LHCN-M2 (cell line): ENCODE measurements around the gene CENPP. TPM values are rescaled to one million over a fixed set of nuclear protein-coding genes. Genes with fewer than 3 reads are reported as not detected.
A peak's percentile ranks its signal among the peaks of the same experiment; 100 is the strongest.

Source experiments
- DNase-seq: peaks from one replicate; pipeline ENCODE4 v3.0.0-alpha.2; 2012; ENCODE audit warnings: low read depth
- total RNA-seq: library from RNA; depleted of rRNA; stranded (reverse); fragments of >200 nt; gene quantifications from 2 replicates; pipeline ENCODE4 v1.2.3, GENCODE V29; 2014

The CENPP gene
- total RNA-seq, 1 experiment from 2014 or later: 12.0 TPM

DNA sequence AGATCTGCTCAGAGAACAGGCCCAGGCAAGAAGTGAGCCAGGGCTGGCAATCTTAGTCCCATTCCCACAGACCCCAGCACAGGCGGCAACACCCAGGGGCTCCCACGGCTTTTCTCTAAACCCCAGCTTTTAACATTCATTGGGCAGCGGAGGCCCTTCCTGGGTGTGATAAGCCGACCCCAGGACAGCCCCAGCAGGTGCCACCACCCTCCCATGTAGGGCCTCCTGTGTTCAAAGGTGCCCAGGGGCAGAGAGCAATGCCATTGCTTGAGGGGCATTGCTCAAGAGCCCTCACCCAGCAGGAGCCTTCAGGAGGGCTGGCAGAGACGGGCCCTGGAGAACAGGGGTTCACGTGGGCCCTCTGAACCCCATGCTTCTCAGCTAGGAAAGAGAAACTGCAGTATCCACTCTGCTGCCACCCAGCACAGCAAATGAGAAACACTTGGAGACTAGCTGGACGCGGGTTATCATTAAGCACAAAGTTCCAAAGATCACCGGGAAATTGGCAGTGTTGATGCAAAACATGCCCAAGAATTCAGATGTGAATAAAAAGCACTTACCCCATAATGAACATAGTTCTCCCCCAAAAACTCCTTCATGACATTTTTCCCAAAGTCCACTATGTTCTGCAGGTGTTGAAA lies 330.3 kb downstream of the CENPP start:
- DNase-seq: no peak

DNA sequence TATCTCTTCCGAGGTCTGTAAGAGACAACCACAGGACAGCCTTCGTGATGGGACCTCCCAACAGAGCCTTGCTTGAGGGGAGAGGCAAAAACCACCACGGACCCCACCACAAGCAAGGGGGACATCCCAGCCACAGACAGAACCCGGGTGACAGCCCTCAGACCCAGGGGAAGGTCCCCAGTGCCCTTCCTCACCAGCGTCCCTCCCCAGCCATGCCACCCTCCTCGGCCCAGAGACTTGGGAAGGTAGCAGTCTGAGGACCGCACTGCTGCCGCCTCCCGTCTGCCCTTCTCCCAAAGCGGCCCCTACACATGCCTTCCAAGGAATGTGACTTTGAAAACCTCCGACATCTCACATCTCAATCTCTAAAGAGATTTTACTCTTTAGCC lies 330.8 kb downstream of the CENPP start:
- DNase-seq: no peak

DNA sequence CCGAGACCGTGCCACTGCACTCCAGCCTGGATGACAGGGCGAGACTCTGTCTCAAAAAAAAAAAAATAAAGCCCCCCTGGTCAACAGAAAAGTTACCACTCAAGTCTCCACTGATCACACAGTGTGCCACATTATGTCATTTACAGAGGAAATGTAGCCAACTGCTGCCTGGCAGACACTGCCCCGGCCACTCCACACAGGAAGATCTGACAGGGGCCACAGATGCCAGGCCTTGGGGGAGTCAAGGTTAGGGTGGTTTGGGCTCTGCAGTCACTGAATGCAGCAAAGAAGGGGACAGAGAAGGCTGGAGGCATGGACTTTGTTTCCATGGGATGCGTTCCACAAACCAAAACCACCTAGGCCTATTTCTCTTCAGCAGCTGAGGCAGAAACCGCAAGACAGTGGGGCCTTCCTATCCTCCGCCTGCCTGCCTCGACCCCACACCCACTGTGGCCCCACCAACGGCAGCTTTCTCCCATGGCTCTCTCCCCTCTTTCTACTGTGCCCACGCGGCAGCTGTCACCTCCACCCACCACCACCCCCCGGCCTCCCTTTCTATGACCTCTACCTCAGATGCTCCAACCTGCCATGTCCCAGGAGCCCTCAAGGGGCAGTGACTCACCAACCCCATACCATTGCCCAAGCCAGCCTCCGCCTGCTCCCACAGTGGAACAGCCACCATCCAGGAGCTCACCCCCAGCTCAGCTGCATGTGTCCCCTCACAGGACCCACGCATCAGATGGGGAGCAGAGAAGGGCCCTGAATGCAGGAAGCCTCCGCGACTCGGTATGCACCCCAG lies 331.7 kb downstream of the CENPP start:
- DNase-seq: peak; percentile 56

DNA sequence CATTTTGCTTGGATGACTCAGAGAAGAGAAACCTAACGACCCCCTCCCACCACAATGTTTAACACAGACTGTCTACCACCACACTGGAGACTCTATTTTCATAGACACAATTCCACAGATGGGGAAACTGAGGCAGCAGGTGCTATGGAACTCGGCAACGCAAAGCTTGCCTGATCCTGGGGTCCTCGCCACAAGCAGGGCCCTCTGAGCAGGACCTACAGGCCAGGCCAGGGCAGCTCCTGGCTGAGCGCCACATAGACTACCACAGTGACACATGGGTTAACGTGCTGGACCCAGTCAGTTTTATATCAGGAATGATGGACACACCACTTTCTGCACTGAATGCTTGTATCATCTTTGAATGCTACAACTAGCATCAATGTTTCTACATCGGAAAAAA lies 332.4 kb downstream of the CENPP start:
- DNase-seq: no peak

DNA sequence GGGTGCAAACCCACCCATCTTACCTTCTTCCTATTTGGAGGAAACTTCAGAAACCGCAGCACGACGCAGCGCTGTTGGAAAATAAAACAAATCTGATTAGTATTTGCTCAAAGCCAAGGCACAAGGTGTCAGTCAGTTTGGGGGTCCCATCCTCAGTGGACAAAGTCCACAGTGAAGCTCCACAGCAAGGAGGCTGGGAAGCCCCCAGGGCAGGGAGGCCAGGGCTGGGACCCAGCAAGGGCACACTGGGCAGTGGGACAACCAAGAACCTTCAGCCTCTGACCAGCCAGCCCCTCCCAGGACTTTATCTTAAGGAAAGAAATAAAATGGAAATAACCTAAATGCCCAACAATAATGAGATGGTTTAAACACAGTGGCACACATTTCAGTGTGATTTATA lies 332.9 kb downstream of the CENPP start:
- DNase-seq: no peak

DNA sequence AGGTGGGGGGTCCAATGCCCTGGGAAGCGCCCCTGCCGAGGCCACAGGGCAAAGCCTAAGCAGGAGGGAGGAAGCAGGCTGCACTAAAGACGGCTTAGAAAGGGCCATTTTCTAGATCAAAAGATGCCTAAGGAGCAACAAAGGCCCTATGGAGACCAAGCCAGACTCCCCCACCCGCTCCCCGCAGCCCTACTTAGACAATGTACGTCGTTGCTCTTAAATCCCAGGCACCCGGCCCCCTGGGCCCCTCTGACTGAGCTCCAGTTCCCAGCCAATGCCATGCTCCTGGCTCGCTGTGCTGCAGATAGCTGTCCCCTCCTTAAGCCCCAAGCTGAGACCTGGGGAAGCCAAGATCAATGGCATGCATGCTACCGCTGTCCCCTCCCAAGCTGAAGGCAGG lies 333.8 kb downstream of the CENPP start:
- DNase-seq: no peak

DNA sequence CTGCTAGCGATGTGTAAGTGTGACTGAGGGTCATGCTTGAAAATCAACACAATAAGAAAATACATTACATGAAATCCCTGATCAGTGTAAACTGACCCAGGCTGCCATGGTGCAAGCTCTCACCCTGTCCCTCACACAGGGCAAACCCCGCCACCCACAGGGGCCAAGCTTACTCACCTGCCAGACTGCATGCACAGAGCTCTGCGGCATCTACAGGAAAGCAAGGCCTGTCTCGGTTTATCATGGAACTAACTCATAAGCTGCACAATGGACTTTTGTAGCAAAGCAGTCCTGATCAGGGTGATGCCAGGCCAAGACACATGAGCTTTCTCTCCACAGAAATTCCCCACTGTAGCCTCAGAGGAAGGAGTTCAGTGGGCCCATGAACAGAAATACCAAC lies 334.5 kb downstream of the CENPP start:
- DNase-seq: no peak

DNA sequence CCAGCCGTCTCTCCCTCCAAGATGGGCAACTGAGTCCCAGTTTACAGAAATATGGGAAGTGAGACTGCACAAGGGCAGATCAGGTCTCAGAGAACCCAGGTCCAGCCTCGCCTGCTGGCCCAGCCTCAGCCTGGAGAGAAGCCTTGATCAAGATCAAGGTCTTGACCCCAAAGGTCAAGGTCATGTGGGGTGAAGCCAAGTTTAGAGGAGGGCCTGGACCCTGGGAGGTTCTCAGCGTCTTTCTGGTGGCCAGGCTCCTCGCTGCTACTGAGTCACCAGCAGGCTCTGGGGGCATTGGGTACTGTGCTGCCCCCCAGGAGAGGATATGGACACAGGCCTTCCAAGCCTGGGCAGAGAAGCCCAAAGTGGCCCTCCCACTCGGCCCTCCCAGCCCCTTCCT lies 335.4 kb downstream of the CENPP start:
- DNase-seq: no peak

DNA sequence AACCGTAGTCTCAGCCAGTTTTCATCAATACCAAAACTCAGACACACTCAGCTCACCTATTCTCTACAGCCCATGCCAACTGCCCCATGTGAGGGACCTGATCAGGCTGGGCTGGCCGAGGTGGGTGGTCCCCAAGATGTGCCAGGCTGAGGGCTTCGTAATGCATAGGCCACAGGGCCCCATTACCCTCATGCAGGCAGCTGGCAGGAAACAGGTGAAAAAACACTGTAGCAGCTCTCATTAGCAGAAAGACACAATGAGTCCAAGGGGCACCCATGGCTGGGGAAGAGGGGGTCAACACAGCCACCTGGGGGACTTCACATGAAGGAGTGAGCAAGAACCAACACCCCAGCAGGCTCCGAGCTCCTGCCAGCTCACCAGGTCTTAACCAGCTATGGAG lies 336.0 kb downstream of the CENPP start:
- peak; percentile 21 for DNase-seq

DNA sequence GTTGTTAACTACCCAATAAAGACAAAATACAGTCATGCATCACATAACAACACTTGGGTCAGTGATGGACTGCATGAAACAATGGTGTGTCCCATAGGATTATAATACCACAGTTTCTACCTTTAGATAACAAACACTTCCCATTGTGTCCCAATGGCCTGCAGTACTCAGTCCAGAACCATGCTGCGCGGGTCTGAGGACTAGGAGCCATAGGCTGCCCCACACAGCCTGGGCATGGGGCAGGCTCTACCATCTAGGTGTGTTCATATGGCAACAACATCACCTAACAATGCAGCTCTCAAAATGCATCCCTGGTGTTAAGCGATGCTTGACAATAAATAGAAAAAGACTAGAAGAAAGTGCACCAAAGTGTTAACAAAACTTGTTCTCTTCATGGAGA lies 337.4 kb downstream of the CENPP start:
- no peak for DNase-seq

DNA sequence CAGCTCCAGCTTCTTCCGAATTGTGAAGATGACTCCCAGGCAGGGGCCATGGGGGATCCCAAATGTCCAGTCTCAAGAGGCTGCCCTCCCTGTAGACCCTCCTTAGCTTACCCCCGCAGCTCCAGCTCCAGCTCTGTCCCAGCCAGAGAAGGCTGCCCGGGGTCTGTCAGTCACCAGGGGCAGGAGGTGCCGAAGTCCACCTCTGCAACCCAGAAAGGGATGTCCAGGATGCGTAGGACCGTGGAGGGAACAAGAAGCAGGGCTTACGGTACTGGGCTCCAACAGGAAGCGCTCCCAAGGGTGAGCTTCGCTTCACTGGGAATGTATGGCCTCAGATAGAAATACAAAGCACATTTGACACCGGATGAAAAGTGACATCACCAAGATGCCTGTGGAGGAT lies 338.2 kb downstream of the CENPP start:
- DNase-seq: no peak

DNA sequence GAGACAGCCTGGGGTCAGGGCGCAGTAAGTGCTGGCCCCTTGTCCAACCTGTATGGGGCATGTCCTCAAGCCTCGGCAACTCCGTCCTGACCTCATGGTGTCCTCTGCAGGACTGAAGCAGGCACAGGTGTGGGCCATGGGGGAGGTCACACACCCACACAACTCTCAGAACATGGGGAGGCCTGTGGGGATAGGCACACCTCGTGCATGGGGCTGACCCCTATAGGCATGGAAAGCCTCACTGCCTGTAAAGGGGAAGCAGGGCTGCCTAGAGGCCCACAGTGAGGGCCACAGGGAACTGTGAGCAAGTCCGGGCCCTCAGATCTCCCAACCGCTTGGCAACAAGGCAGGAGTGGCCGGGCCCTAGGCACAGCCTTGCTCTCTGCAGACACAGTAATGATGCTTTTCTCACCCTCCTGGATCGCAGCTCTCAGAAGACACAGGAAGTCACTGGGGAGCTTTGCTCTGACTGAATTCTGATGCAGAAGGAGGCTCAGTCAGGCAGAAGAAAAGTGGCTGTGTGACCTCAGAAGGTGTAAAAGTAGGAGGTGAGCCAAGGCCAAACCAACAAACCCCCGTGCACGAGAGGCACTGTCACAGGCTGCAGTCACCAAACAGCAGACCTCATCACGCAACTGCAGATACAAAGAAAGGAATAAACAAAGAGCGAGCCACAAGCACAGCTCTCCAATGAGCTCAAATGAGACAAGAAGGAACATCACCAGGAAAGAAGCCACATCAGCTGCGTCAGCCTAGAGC lies 338.8 kb downstream of the CENPP start:
- no peak for DNase-seq

DNA sequence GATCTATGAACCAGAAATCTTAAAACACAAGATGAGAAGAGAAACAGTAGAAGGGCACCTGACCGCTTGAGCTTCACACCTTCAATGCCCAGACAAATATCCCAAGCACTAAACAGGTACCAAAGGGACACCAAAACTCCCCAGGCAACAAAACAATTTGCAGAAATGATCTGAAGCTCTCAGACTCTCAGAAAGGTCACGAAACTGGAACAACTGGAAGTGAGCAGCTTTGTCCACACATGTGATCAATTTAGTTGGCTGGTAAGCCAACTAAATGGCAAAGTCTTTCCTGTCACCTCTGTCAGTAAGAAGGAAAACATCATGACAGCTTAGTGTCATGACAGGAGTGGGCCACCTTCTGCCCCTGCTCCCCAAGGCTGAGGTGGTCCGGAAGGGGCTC lies 340.1 kb downstream of the CENPP start:
- no peak for DNase-seq

DNA sequence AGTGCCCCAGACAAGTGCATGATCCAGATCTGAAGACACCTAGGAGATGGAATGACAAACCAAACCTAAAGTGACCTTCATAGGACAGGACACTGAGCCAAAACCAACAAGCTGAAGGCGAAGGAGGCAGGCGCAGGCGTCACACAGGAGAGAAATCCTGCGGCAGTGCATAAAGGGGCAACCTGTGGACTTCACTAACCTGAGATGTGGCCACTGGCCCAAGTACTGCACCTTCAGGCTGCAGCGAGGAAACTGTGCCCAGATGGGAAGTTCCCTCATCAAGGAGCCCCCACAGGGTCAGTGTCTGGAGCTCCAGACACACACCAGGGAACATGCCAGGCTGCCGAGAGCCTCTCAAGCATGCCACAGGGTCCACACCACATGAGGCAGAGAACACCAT lies 340.5 kb downstream of the CENPP start:
- no peak for DNase-seq

DNA sequence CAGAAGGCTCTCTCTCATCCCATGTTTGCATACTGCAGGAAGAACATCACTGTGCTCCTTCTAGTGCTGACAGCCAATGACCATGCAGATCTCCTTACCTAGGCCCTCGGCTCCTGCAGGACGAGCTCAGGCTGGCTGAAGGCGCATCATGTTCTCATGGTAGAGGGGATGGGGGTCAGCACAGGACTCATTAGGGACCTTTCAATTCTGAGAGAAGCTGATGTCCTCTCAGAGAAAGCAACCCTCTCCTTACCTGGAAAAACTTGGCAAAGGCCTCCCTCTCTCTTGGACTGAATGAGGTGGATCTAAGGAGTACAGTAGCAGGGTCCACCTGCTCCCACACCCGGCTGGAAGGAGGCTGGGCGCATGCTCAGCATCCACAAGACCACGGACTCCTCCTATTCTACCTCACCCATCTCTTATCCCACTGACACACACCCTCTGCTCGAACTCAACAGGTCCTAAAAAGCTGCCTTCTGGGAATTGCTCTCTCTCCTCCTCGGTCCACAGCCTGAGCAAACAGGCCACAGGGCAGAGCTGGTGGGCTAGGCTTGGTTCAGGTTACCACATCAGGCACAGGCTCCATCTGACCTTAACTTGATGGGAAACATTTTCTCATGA lies 341.3 kb downstream of the CENPP start:
- DNase-seq: no peak

DNA sequence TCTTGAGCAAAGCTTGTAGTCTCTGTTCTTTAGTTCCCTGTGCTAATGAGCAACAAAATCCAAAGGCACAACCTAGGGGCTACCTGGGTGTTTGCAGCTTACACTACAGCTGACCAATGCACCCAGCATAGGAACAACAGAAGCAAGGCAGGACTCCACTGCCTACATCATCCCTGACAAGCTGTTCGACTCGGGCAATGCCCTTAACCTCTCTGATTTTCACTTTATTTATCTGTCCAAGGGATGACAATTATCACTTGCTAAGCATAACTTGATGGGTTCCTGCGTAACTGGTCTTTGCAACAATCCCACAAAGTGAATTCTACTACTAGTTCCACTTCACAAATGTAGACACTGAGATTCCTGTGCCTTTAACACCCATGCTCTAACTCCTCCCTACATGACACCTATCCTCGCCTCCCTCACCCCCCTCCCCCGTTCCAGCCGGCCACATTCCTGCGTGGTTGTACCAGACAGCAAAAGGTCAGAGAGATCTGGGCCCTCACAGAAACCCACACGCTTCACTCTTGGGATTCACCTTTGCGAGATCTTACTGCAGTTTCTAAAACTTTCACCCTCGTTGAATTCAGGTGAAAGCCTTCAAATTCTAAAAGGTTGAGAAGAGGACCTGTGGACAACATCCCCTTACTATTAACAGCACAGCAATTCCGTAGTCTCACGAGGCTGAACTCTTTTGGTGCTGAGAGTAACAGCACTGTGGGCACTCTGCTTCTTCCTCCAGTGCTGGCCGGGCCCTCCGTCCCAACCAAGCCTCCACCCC lies 343.2 kb downstream of the CENPP start:
- peak; percentile 57 for DNase-seq

DNA sequence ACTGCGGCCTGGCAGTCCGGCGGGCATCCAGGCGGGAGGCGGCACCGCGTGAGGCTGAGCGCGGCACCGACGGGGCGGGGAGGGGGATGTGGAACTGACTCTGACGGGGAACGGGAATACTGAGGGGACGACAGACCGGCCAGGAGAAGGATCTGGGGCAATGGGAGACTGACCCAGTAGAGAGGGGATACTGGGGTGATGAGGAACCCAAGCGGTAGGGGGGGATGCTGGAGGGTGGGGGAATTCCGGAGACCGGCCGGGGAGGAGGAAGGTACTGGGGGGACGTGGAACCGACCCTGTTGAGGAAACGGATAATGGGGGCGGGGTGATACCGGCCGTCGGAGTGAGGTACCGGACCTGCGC lies 343.8 kb downstream of the CENPP start:
- peak; percentile 5 for DNase-seq
